Stimulated activated CD8-positive, alpha-beta memory T cell treated with anti-CD3 and anti-CD28 coated beads, Interleukin-15, amount 100 ng/mL, for 4 hours (primary cell): ENCODE data around the gene SCAI.
"Not testable (repeated sequence)": the region's sequence is repeated elsewhere in the genome, so short reads cannot be mapped to it uniquely, and the experiment has no call there.

Source experiments
- DNase-seq, 2 donors: peaks; one replicate each; pipeline ENCODE4 v3.0.0-alpha.2; 2020; ENCODE audit warnings: low read depth in 2 of 2

The SCAI gene

DNA sequence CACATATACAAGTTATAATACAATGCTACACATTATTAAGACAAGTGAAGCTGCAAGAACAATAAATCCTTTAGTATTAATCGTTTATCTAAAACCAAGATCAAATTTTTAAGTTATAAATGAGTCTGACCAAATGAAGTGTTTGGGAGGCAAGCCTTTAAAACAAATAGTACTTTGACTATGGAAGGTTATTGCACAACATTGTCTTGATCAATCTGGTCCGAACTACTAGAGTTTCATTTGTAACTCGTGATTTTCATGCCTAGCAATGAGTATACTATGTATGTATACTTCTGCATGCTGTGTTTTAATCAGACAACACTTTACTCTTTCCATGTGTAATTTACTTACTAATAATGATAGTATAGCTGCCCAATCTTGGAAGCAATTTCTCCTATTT, 115.3 kb downstream of the SCAI start:
- DNase-seq, result no peak

DNA sequence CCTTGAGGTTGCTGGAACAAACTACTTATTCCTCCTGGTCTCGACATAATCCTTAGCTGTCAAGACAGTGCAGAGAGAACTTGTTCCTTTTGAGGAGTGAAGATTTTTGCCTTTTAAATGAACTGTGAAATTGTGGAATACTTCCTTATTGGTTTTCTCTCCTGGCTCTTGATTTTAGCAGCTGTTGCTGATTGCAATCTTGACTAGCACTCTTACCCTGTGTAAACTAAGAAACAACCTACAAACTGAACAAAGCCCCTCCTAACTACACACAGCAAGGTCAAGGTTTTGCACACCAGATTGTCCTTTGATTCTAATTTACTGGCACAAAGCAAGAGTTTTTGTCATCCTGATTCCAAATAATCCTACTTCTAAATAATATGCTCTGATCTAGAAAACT, 118.4 kb downstream of the SCAI start:
- DNase-seq, result no peak

DNA sequence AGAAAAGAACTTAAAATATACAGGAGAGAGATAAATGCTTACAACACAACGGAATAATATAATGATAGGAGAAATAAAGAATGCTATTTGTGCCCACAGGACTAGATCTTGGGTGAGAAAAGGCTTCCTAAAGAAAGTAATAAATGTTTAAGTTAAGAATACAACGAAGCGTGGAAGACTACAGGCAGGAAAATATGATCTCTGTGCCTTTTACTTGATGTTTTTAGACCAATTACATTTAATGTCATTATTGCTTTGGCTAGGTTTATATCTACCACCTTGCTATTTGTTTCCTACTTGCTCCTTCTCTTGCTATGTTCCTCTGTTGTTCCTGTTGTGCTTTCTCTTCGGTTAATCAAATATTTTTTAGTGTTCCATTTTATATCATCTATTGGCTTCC, 122.3 kb downstream of the SCAI start:
- DNase-seq, result no peak

DNA sequence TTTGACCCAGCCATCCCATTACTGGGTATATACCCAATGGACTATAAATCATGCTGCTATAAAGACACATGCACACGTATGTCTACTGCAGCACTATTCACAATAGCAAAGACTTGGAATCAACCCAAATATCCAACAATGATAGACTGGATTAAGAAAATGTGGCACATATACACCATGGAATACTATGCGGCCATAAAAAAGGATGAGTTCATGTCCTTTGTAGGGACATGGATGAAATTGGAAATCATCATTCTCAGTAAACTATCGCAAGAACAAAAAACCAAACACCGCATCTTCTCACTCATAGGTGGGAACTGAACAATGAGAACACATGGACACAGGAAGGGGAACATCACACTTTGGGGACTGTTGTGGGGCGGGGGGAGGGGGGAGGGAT, 127.7 kb downstream of the SCAI start:
- not testable (repeated sequence) for DNase-seq

DNA sequence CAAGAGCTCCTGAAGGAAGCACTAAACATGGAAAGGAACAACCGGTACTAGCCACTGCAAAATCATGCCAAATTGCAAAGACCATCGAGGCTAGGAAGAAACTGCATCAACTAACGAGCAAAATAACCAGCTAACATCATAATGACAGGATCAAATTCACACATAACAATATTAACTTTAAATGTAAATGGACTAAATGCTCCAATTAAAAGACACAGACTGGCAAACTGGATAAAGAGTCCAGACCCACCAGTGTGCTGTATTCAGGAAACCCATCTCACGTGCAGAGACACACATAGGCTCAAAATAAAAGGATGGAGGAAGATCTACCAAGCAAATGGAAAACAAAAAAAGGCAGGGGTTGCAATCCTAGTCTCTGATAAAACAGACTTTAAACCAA, 131.3 kb downstream of the SCAI start:
- DNase-seq, result not testable (repeated sequence)

DNA sequence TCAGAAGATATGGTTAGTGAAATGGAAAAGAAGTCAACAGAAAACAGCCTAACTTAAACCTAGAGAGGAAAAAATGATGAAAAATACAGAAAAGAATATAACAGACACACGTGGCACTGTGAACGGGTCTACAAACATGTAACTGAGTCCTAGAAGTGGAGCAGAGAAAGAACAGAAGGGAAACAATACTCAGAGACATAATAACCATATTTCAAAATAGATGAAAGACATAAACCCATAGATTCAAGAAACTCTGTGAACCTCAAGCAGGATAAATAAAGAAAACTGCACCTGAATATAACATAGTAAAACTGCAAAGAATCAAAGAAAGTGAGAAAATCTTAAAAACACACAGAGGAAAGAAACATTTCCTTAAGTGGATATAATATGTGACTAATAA, 134.7 kb downstream of the SCAI start:
- no peak for DNase-seq

DNA sequence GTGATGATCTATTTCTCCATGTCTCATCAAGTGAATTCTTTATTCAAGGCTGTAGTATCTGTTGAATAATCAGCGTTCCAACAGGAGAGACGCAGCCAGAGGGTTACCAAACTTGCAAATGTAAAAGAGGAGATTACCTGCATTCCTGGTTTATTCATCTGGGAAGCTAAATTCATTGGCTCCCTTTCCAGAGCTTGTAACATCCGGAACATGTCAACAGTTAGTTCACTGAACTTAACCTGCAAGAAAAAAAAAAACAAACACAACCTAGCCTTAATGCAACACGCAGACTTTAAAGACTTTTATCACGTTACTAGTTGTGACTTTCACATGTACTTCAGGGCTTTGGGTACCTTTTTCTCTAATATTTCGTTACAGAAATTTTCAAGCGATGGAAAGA, 140.0 kb downstream of the SCAI start:
- no peak for DNase-seq

DNA sequence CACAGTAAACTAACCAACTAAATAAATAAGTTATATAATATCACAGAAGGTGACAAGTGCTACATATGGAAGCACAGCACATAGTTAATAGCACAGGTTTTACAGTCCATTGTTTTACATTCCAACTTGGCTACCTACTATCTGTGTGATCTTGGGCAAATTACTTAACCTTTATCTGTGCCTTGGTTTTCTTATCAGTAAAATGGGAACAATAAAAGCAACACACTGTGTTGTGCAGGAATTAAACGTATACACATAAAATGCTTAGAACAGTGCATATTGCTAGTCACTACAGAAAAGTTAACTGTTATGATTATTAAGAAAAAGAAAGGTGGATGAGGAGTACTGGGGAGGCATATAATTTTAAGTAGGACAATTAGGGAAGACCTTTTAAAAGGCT, 159.6 kb downstream of the SCAI start:
- DNase-seq, result no peak

DNA sequence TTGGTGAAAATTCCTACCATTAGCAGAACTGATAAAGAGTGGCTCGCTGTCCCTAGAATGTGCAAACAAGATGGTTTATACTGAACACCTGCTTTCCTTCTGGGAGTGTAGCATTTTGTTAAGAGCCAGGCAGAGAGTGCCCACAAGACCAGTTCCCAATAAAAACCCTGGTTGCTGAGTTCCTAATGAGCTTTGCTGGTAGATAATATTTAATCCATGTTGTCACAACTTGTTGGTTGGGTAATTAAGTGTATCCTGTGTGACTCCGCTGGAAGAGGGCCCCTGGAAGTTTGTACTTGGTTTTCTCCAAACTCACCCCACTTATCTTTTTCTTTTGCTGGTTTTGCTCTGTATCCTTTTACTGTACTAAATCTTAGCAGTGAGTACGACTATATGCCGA, 162.9 kb downstream of the SCAI start:
- no peak for DNase-seq

DNA sequence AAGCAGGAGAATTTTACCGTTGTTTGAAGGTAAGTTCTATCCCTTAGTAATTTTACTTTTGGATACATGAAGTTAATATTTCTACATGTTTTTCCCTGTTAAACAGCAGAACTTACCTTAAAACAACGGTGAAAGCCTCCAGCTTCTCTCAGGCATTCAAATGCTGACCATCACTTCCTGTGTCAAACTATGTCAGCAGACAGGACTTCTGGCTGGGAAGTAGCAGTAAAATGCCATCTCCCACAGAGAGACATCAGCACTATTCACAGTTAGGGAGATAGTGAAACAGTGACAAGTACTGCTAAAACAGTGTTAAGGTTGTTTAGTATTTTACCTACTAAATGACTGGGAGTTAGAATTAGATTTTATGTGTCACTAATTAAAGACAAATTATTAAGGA, 168.2 kb downstream of the SCAI start:
- no peak for DNase-seq

DNA sequence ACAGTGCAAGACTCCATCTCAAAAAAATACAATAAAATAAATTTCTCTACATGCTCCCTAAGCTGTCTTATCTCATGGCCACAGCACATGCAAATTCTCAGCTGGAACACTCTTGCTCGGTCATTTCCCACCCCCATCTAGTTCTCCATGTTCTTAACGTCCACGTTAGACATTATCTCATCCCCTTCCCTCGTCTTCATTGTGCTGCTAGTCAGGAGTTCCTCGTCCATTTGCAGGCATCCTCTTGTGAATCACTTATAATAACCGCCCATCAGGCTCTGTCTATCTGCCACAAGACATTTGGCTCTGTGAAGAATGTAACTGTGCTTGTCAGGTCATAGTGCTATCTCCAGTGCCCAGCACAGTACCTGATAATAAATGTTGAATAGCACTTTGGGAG, 169.5 kb downstream of the SCAI start:
- no peak for DNase-seq

DNA sequence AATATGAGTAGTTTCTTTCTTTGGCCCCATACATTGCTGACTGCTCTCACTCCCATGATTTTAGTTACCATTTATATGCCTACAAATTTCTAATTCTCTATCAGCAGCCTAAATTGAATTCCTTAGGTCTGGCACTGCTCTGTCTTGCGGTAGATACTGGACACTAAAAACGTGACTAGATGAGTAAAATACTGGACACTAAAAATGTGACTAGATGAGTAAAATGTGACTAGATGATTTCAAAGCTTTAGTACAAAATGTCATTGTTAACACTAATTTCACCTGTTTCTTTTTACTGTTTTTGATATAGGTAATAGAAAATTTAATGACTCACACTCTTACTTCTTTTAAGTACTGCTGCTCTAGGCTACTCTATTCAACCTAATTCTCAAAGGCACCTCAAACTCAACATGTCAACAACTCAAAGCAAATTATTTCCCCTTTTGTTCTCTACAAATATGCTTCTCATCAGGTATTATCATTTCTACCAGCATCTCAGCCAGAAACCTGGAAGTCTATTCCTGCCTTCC, 171.0 kb downstream of the SCAI start:
- no peak for DNase-seq

DNA sequence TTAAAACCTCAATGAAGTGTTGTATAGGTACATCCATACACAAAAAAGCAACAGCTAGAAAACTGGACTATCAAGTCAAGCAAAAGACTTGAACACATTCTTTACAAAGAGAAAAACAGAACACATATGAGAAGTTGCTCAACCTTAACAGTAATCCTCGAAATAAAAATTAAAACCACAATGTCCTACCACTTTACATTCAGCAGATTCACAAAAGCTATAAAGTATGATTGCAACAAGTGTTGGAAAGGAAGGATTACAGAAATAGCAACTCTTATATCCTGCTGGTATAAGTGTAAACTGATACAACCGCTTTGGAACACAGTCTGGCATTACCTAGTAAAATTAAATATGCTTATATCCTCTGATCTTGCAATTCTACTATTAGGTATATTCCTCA, 173.9 kb downstream of the SCAI start:
- DNase-seq, result no peak

DNA sequence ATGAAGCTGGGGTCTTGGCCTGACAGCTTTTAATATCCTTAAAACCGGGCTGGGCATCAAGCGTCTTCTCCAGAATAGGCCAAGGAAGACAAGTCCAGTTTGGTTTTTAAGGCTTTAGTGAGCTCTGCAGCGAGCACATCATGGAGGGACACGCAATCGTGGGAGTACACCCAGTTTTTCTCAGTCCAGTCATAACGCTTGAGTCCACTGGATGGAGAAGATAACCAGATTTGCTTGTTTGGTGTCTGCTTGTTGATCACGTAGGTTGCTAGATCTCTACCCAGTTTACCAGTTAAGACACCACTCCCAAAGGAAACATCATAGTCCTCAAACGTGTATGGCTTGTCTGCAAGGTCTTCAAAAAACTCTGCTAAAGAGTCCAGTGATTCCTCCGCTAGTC, 175.1 kb downstream of the SCAI start:
- no peak for DNase-seq

DNA sequence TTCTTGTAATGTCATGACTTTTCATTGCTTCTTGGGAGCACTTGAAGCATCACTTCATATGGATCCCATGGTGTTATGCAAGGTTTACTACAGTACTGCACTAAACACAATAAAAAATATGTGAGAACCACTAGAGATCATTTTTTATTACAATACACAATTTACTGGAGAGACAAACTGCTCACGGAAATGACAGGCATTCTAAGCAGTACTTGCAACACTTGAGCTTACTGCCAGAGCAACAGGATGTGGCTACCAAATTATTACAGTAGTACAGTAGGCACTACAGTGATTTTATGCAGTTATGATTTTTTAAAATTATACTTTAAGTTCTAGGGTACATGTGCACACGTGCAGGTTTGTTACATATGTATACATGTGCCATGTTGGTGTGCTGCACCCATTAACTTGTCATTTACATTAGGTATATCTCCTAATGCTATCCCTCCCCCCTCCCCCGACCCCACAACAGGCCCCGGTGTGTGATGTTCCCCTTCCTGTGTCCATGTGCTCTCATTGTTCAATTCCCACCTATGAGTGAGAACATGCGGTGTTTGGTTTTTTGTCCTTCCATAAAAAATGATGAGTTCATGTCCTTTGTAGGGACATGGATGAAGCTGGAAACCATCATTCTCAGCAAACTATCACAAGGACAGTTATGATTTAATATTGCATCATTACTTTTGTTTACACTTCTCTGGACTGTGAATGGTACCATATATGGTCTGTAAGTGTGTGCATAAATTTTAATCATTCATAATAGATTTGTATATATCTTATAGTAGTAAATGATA, 177.4 kb downstream of the SCAI start:
- not testable (repeated sequence) for DNase-seq

DNA sequence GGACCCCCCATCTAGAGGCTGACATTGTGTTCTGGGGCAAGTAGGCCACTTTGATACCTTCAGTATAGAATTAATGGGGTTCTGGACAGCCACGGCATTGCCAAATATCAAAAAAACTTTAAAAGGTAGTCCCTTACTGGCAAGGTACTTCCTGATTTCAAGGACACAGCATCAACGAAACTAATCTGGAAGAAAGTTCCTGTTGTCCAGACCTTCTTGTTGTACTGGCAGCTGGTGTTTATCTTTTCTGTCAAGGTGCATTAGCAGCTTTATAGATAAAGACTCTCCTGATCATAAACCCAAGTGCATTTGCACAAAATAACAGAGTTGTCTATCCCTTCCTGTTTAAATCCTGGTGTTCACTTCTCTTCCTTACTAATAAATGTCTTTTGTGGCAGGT, 178.7 kb downstream of the SCAI start:
- DNase-seq, result no peak

DNA sequence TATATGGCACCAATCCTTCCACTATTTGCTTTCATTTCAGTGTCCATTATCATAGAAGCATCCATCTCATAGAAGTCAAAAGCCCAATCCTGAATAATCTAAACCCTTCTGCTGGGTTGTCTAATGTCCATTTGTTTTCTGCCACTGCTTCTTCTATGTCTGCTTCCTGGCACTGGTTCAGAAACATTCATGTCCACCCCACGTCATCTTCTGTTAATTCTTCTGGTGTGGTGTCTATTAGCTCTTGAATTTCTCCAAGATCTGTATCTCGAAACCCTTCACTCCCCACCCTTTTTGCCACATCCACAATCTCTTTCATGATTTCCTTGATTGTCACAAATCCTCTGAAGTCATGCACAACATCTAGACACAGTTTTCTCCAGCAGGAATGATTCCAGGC, 179.3 kb downstream of the SCAI start:
- no peak for DNase-seq

DNA sequence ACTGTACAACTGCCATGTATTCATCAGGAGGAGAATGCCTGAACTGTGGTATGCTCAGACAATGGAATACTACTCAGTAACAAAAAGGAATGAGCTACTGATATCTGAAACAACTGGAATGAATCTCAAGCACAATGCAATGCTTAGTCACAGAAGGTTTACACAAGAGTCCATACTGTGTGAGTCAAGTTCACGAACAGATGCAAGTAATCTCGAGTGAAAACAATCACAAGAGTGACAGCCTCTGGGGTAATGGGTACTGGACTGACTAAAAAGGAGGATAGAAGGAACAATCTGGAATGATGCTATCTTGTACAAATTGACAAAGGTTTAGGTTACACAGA, 182.9 kb downstream of the SCAI start:
- DNase-seq, result no peak

DNA sequence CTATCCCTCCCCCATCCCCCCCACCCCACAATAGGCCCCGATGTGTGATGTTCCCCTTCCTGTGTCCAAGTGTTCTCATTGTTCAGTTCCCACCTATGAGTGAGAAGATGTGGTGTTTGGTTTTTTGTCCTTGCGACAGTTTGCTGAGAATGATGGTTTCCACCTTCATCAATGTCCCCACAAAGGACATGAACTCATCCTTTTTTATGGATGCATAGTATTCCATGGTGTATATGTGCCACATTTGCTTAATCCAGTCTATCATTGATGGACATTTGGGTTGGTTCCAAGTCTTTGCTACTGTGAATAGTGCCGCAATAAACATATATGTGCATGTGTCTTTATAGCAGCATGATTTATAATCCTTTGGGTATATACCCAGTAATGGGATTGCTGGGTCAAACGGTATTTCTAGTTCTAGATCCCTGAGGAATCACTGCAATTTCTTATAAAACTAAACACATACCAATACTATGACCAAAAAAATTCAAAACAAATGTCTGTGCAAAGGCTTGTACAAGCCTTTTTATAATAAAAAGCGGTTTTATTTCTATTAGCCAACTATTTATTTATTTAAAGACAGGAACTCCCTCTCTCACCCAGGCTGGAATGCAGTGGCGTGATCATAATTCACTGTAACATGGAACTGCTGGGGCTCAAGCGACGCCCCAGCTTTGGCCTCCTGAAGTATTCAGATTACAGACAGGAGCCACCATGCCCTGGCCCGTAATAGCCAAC, 183.5 kb downstream of the SCAI start:
- not testable (repeated sequence) for DNase-seq

DNA sequence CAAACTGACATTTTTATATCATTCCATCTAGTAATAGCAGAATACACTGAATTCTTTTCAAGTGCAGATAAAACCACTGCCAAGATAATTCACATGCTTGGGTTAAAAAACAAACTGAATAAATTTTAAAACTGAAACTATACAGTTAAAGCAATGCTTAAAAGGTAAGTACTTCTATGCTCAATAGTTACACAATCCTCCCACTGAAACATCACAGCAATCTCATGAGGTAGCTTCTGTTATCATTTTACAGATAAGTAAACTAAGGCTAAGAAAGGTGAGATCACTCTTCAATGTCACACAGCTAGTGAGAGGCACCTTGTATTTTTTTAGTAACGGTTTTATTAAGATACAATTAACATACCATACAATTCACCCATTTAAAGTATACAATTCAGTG, 189.1 kb downstream of the SCAI start:
- DNase-seq, result no peak

DNA sequence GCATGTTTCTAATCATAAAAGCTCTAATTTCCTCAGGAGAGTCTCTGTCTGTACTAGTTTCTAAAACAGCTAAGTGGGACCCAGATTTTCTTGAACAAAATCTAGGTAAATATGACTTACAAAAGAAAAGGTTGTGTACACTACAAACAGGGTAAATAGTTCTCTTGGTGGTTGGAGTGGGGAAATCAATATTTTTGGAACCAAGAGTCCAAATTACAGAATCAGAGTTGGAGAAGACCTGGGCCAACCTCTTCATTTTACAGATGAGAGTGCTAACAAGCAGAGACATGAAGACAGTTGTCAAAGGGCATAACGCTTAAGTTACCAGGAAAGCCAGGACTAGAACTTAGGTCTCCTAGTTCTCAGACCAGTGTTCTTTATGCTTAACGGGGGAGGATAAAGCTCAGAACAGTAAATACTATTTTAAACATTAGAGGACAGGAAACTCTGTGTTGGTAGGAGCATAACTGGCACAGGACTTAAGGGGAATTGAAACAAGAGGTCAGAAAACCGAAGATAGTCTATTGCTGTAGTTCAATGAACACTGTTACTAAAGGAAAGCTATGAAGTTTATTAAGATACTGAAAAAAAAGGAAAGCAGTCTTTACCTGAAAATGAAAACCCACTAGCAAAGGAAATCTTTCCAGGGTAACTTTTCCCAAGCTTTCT, 193.1 kb downstream of the SCAI start:
- DNase-seq, result no peak

DNA sequence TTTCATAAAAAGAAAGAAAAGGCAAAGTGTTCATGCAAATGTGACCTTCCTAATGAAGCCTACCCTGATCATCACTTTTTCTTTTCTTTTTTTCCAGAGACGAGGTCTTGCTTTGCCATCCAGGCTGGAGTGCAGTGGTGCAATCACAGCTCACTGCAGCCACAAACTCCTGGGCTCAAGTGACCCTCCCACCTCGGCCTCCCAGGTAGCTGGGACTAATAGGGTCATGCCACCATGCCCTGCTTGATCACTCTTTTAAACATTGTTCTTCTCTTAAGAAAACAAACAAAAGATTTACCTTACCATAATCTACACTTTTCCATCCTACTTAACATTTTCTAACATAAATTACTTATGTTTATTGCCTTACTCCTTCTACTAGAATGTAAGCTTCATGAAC, 193.9 kb downstream of the SCAI start:
- DNase-seq, result no peak
